Esophagus squamous epithelium (tissue), 4 donors: ENCODE data around the gene FUT4.

ENCODE experiments used
- POLR2A ChIP-seq, 4 donors: fragments of 450-650 bp; IDR thresholded peaks; one replicate each; pipeline ENCODE4 v1.6.1; 2017; ENCODE audit warnings: antibody characterized with exemption in 4 of 4, mild to moderate bottlenecking in 4 of 4, moderate library complexity in 3 of 4
- TF ChIP-seq, protein P1 (sequence below), 6 experiments: fragments of 450-650 bp in 4 of 6; fragments of 200-600 bp in 2 of 6; sonication (generic) in 2 of 6; IDR thresholded peaks; one replicate each; pipeline ENCODE4 v1.5.1; 2016 to 2019; ENCODE audit warnings: antibody characterized with exemption in 6 of 6, mild to moderate bottlenecking in 4 of 6, moderate library complexity in 4 of 6

DNA sequence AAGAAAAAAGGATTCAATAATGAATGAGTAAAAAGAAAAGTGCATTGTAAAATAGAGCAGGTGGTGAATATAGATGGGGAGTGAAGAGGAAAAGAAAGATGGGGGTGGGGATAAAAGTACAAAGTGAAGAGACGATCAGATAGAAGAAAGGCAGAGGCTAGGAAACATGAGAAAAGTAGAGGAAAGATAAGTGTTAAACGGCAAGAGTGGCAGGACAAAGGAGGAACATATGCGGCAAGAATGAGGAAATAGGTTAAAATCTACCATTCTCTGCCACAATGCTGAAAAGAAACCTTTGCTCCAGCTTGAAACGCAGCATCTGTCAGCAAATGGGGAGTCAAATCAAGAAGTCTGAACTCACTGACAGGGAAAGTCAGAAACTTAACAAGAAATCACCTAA is 6.8 kb downstream of the FUT4 start:
- TF ChIP-seq, protein P1, sequence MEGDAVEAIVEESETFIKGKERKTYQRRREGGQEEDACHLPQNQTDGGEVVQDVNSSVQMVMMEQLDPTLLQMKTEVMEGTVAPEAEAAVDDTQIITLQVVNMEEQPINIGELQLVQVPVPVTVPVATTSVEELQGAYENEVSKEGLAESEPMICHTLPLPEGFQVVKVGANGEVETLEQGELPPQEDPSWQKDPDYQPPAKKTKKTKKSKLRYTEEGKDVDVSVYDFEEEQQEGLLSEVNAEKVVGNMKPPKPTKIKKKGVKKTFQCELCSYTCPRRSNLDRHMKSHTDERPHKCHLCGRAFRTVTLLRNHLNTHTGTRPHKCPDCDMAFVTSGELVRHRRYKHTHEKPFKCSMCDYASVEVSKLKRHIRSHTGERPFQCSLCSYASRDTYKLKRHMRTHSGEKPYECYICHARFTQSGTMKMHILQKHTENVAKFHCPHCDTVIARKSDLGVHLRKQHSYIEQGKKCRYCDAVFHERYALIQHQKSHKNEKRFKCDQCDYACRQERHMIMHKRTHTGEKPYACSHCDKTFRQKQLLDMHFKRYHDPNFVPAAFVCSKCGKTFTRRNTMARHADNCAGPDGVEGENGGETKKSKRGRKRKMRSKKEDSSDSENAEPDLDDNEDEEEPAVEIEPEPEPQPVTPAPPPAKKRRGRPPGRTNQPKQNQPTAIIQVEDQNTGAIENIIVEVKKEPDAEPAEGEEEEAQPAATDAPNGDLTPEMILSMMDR (IDR thresholded peaks at IDR 0.05): no peak
- no peak for TF ChIP-seq POLR2A (IDR thresholded peaks at IDR 0.05)
